SK-N-MC (cell line): ENCODE results near the gene DZANK1.

Source experiments
- EZH2 ChIP-seq: fragments of 200-600 bp; sonication (generic); IDR thresholded peaks from one replicate; pipeline ENCODE4 v1.6.1; 2017; ENCODE audit warnings: antibody characterized with exemption
- FOXP2 ChIP-seq: optimal IDR thresholded peaks from 2 replicates; pipeline ENCODE3; 2011; ENCODE audit warnings: mild to moderate bottlenecking, moderate library complexity; ENCODE audit not compliant: insufficient read depth; ENCODE audit errors: extremely low read length, control extremely low read depth
- POLR2AphosphoS5 ChIP-seq: IDR thresholded peaks from 2 replicates; pipeline ENCODE4 v1.6.1; 2012; ENCODE audit warnings: mild to moderate bottlenecking, low read depth, low read length, borderline replicate concordance

GRCh38 chr20:18395544-18395943 lies 71.3 kb downstream of the DZANK1 start:
- TF ChIP-seq EZH2 (no peak), POLR2AphosphoS5 (no peak), FOXP2 (no peak)
